SK-N-SH (cell line): ENCODE data around the gene LRIG1. TPM values are rescaled to one million over a fixed set of nuclear protein-coding genes. Genes with fewer than 3 reads are reported as not detected.

Experiments
- CTCF ChIA-PET: fragments of 300-600, 350-600 bp; formaldehyde crosslinking; extraction: SDS; loops from one replicate; lab custom pipeline; 2021; lab: Yijun Ruan, JAX
- POLR2A ChIA-PET: fragments of 350-600 bp; sonication (Branson Sonifier 250); formaldehyde crosslinking; extraction: SDS; loops from one replicate; lab custom pipeline; 2020; ENCODE audit warnings: antibody characterized with exemption, inconsistent platforms; lab: Yijun Ruan, JAX
- DNase-seq: peaks from one replicate; pipeline ENCODE4 v3.0.0; 2012
- H2AFZ ChIP-seq: fragments of 200-600 bp; sonication (generic); 2 replicates; pipeline ENCODE4 v1.8.1; 2016; ENCODE audit warnings: antibody characterized with exemption, mild to moderate bottlenecking, low read depth
- H3F3A ChIP-seq: fragments of 200-600 bp; sonication (generic); replicated peaks from 2 replicates; pipeline ENCODE3; 2016; ENCODE audit warnings: antibody characterized with exemption, mild to moderate bottlenecking; ENCODE audit not compliant: insufficient read depth
- H3K27ac ChIP-seq, 2 experiments: fragments of 200-500 bp in 1 of 2; fragments of 200-600 bp in 1 of 2; sonication (Bioruptor generic) in 1 of 2; sonication (generic), shearing (Covaris generic) in 1 of 2; 2 replicates each; pipeline versions ENCODE4 v1.5.1 to v1.6.1; 2014 to 2016; ENCODE audit warnings: low read depth in 2 of 2, inconsistent platforms in 1 of 2, low read length in 1 of 2, mild to moderate bottlenecking in 1 of 2, mixed read lengths in 1 of 2
- H3K27me3 ChIP-seq: fragments of 200-600 bp; sonication (generic), shearing (Covaris generic); 2 replicates; pipeline ENCODE4 v1.6.1; 2016; ENCODE audit warnings: mixed run types; ENCODE audit not compliant: insufficient read depth
- H3K36me3 ChIP-seq, 2 experiments: fragments of 200-500 bp in 1 of 2; fragments of 200-600 bp in 1 of 2; sonication (Bioruptor generic) in 1 of 2; sonication (generic) in 1 of 2; replicated peaks in 1 of 2; 2 replicates each; pipeline versions ENCODE3 to v1.5.1; 2014 to 2016; ENCODE audit warnings: low read length in 1 of 2, mild to moderate bottlenecking in 1 of 2; ENCODE audit not compliant: insufficient read depth in 2 of 2, control insufficient read depth in 1 of 2
- H3K4me1 ChIP-seq, 2 experiments: fragments of 200-500 bp in 1 of 2; fragments of 200-600 bp in 1 of 2; sonication (Bioruptor generic) in 1 of 2; sonication (generic), shearing (Covaris generic) in 1 of 2; 2 replicates each; pipeline versions ENCODE4 v1.5.1 to v1.6.1; 2014 to 2016; ENCODE audit warnings: low read depth in 1 of 2, low read length in 1 of 2, mixed run types in 1 of 2; ENCODE audit not compliant: insufficient read depth in 2 of 2, control insufficient read depth in 1 of 2
- H3K4me2 ChIP-seq: fragments of 200-600 bp; sonication (generic), shearing (Covaris generic); 2 replicates; pipeline ENCODE4 v1.6.1; 2017; ENCODE audit warnings: mixed run types
- H3K4me3 ChIP-seq, 2 experiments: fragments of 200-500 bp in 1 of 2; fragments of 200-600 bp in 1 of 2; sonication (Bioruptor generic) in 1 of 2; sonication (generic), shearing (Covaris generic) in 1 of 2; 2 replicates each; pipeline versions ENCODE4 v1.5.1 to v1.8.1; 2014 to 2016; ENCODE audit warnings: low read depth in 2 of 2, inconsistent platforms in 1 of 2, low read length in 1 of 2, mild to moderate bottlenecking in 1 of 2, mixed read lengths in 1 of 2, moderate library complexity in 1 of 2
- H3K79me2 ChIP-seq: fragments of 200-600 bp; sonication (generic); 2 replicates; pipeline ENCODE4 v1.8.1; 2017; ENCODE audit warnings: mild to moderate bottlenecking; ENCODE audit not compliant: insufficient read depth
- H3K9ac ChIP-seq: fragments of 200-600 bp; sonication (generic); 2 replicates; pipeline ENCODE4 v1.6.1; 2017; ENCODE audit warnings: mixed run types
- H3K9me2 ChIP-seq: fragments of 200-600 bp; sonication (generic); 2 replicates; pipeline ENCODE4 v1.6.1; 2017; ENCODE audit warnings: mixed run types
- H3K9me3 ChIP-seq: fragments of 200-600 bp; sonication (generic); 2 replicates; pipeline ENCODE4 v1.6.1; 2017; ENCODE audit warnings: mixed run types, mild to moderate bottlenecking, moderate library complexity
- H4K20me1 ChIP-seq: fragments of 200-600 bp; sonication (generic); 2 replicates; pipeline ENCODE4 v1.6.1; 2017; ENCODE audit warnings: mild to moderate bottlenecking, mixed run types; ENCODE audit not compliant: insufficient read depth
- EZH2phosphoT487 ChIP-seq: fragments of 200-600 bp; sonication (generic); IDR thresholded peaks from 2 replicates; pipeline ENCODE4 v1.6.1; 2017; ENCODE audit warnings: low read depth, mixed run types, mild to moderate bottlenecking, antibody characterized with exemption, moderate library complexity, borderline replicate concordance
- FOSL2 ChIP-seq: IDR thresholded peaks from 2 replicates; pipeline ENCODE4 v1.4.0; 2012; ENCODE audit warnings: low read depth, mild to moderate bottlenecking, moderate library complexity, borderline replicate concordance
- FOXJ3 ChIP-seq: sonication (generic); formaldehyde crosslinking; IDR thresholded peaks from 2 replicates; pipeline ENCODE4 v1.5.1; 2020; ENCODE audit warnings: mild to moderate bottlenecking, missing genetic modification reagents
- GABPA ChIP-seq: IDR thresholded peaks from 2 replicates; pipeline ENCODE4 v1.4.0; 2012; ENCODE audit warnings: low read depth, mild to moderate bottlenecking
- IRF3 ChIP-seq: fragments of 150-350 bp; IDR thresholded peaks from 2 replicates; pipeline ENCODE4 v1.6.1; 2016; ENCODE audit warnings: mild to moderate bottlenecking, low read depth, low read length
- JUND ChIP-seq: IDR thresholded peaks from 2 replicates; pipeline ENCODE4 v1.4.0; 2012
- MEF2A ChIP-seq: IDR thresholded peaks from 2 replicates; pipeline ENCODE4 v1.4.0; 2012; ENCODE audit warnings: low read depth, borderline replicate concordance
- NFIC ChIP-seq: IDR thresholded peaks from 2 replicates; pipeline ENCODE4 v1.4.0; 2012; ENCODE audit warnings: borderline replicate concordance
- NRF1 ChIP-seq: IDR thresholded peaks from 2 replicates; pipeline ENCODE4 v1.6.1; 2012; ENCODE audit warnings: low read depth, mild to moderate bottlenecking, low read length
- POLR2AphosphoS5 ChIP-seq: IDR thresholded peaks from 2 replicates; pipeline ENCODE4 v1.6.1; 2012; ENCODE audit warnings: low read depth, low read length
- RCOR1 ChIP-seq: fragments of 150-350 bp; IDR thresholded peaks from 2 replicates; pipeline ENCODE4 v1.6.1; 2017; ENCODE audit warnings: antibody characterized with exemption, low read length
- REST ChIP-seq: IDR thresholded peaks from 2 replicates; pipeline ENCODE4 v1.6.1; 2012; ENCODE audit warnings: mild to moderate bottlenecking, low read depth, low read length, moderate library complexity
- RFX5 ChIP-seq: IDR thresholded peaks from 2 replicates; pipeline ENCODE4 v1.6.1; 2012; ENCODE audit warnings: mild to moderate bottlenecking, improper control_type of control experiment, low read length
- RXRA ChIP-seq: IDR thresholded peaks from 2 replicates; pipeline ENCODE4 v1.4.0; 2012; ENCODE audit warnings: low read depth, mild to moderate bottlenecking, borderline replicate concordance
- SIN3A ChIP-seq: IDR thresholded peaks from 2 replicates; pipeline ENCODE4 v1.6.1; 2012; ENCODE audit warnings: low read depth, mild to moderate bottlenecking, low read length, moderate library complexity, borderline replicate concordance
- SMC3 ChIP-seq: IDR thresholded peaks from 2 replicates; pipeline ENCODE4 v1.6.1; 2012; ENCODE audit warnings: low read depth, low read length, improper control_type of control experiment
- TAF1 ChIP-seq: IDR thresholded peaks from 2 replicates; pipeline ENCODE4 v1.6.1; 2012; ENCODE audit warnings: low read depth, mild to moderate bottlenecking, low read length, moderate library complexity, borderline replicate concordance
- TCF12 ChIP-seq: IDR thresholded peaks from 2 replicates; pipeline ENCODE4 v1.4.0; 2012
- TEAD4 ChIP-seq: IDR thresholded peaks from 2 replicates; pipeline ENCODE4 v1.4.0; 2012; ENCODE audit warnings: mild to moderate bottlenecking, borderline replicate concordance; ENCODE audit not compliant: insufficient read depth
- USF1 ChIP-seq: IDR thresholded peaks from 2 replicates; pipeline ENCODE4 v1.4.0; 2012; ENCODE audit warnings: low read depth, borderline replicate concordance
- WGBS: methylation state at CpG from one replicate; pipeline ENCODE4 v1.1.6; 2017; ENCODE audit warnings: low lambda C conversion rate; 5-methylcytosine and 5-hydroxymethylcytosine counted together
- polyA plus RNA-seq, 3 experiments: library from polyadenylated mRNA; depleted of rRNA; stranded (reverse); fragments of >200 nt; gene quantifications; 2 replicates each; pipeline ENCODE4 v1.2.3, GENCODE V29; 2012
- TF ChIP-seq, protein P1 (sequence below): IDR thresholded peaks from 2 replicates; pipeline ENCODE4; 2012

LRIG1 gene
- polyA plus RNA-seq, 1 of the 3 experiments (the other 2 are of a cell fraction), result 1.7 TPM

GRCh38 chr3:66531256-66531655 is 30.4 kb upstream of the LRIG1 start:
- H3K27me3 ChIP-seq, result no peaks in the 10 kb centered on the region
- H3K9me2 ChIP-seq, result no peaks in the 10 kb centered on the region
- H3K27ac ChIP-seq, result no peak overlapping the region
- no peak overlapping the region for H3K4me3 ChIP-seq
- H3K4me2 ChIP-seq, result no peak overlapping the region
- no peak for DNase-seq
- CTCF ChIA-PET, result interaction anchor here (1.0 kb wide), 1 partner anchor 123 kb away, joined by 3 read pairs; no protein-coding TSS in a partner anchor
- POLR2A ChIA-PET, result no interaction called here
- H3K79me2 ChIP-seq, result no peaks in the 10 kb centered on the region
- H3K9me3 ChIP-seq, result no peaks in the 10 kb centered on the region
- H3K9ac ChIP-seq, result no peak overlapping the region
- no peak overlapping the region for H2AFZ ChIP-seq
- no peaks in the 10 kb centered on the region for H3K36me3 ChIP-seq
- no peaks in the 10 kb centered on the region for H3K4me1 ChIP-seq
- no peaks in the 10 kb centered on the region for H4K20me1 ChIP-seq
- no peak for TF ChIP-seq MEF2A
- TF ChIP-seq, protein P1, sequence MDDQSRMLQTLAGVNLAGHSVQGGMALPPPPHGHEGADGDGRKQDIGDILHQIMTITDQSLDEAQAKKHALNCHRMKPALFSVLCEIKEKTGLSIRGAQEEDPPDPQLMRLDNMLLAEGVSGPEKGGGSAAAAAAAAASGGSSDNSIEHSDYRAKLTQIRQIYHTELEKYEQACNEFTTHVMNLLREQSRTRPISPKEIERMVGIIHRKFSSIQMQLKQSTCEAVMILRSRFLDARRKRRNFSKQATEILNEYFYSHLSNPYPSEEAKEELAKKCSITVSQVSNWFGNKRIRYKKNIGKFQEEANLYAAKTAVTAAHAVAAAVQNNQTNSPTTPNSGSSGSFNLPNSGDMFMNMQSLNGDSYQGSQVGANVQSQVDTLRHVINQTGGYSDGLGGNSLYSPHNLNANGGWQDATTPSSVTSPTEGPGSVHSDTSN, result no peak
- no peak for TF ChIP-seq TAF1
- TF ChIP-seq NRF1, result no peak
- no peak for TF ChIP-seq JUND
- TF ChIP-seq USF1, result no peak
- TF ChIP-seq TEAD4, result no peak
- no peak for TF ChIP-seq SIN3A
- TF ChIP-seq POLR2AphosphoS5, result no peak
- no peak for TF ChIP-seq EZH2phosphoT487
- WGBS, result 50% methylated on average over 1 of the region's 1 CpG
- no peaks in the 10 kb centered on the region for H3F3A ChIP-seq

DNA sequence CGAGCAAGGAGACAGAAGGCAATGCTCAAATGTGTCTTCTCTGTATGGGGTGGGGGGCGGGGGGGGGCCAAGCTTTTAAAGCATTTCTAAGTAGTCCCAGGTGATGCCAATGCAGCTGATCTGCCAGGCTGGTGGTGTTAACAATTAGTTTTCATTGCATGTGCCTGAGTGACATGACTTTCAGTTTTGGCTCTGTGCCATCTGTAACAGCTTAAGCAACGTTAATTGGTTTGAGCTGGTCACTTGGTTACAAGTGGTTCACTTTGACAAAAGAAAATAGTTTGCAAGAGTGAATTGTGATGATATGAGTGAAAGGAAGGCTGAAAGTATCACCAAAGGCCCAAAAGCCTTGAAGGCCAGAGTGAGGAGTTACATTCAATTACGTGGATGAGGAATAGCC is 26.4 kb upstream of the LRIG1 start:
- no peak overlapping the region for H3K4me2 ChIP-seq
- ChIA-PET CTCF (no interaction called here), POLR2A (no interaction called here)
- H3K27me3 ChIP-seq, result no peaks in the 10 kb centered on the region
- H3K9me2 ChIP-seq, result no peaks in the 10 kb centered on the region
- WGBS, result 38% methylated on average over 3 of the region's 4 CpGs
- no peaks in the 10 kb centered on the region for H3K79me2 ChIP-seq
- H3K9me3 ChIP-seq, result no peaks in the 10 kb centered on the region
- no peak overlapping the region for H3K27ac ChIP-seq
- H2AFZ ChIP-seq, result no peak overlapping the region
- DNase-seq, result no peak
- H3K4me1 ChIP-seq, result no peaks in the 10 kb centered on the region
- TF ChIP-seq FOXJ3 (CRISPR knock-in tag) (no peak), USF1 (no peak), TAF1 (no peak), MEF2A (no peak), SIN3A (no peak), FOSL2 (no peak), REST (no peak), JUND (no peak), RXRA (no peak), RFX5 (no peak), IRF3 (no peak), NRF1 (no peak), TCF12 (no peak), SMC3 (no peak), NFIC (no peak), POLR2AphosphoS5 (no peak), RCOR1 (no peak), GABPA (no peak)
- no peaks in the 10 kb centered on the region for H3F3A ChIP-seq
- no peak overlapping the region for H3K4me3 ChIP-seq
- no peaks in the 10 kb centered on the region for H4K20me1 ChIP-seq
- H3K36me3 ChIP-seq, result no peaks in the 10 kb centered on the region
- no peak overlapping the region for H3K9ac ChIP-seq
